GM12873 (cell line): Measurements from ENCODE around the gene DYNLL2.

Source experiments
- TF ChIP-seq, protein P1 (sequence below): IDR thresholded peaks from 2 replicates; pipeline ENCODE4 v1.5.1; 2012; ENCODE audit warnings: low read depth, mild to moderate bottlenecking, moderate library complexity, low read length, control low read depth; ENCODE audit not compliant: insufficient read depth; ENCODE audit errors: missing control alignments

Gene DYNLL2

DNA sequence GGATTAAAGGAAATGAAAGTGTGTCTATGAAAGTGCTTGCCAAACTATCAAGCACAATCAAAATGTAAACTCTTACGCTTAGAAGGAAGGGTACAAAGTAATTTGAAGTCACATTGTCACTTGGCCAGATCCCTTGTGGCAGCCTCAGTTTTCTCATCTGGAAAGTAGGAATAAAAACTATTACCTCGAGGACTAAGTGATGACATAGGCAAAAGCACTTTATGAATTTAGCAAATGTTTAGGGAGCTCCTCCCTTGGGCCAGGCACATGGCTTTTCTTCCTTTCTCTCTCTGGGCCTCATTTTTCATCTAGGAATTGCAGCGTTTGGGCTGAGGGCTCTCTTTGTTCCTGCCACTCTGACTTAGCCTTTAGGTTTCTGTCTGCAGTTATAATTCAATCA, 28.5 kb downstream of the DYNLL2 start:
- TF ChIP-seq, protein P1, sequence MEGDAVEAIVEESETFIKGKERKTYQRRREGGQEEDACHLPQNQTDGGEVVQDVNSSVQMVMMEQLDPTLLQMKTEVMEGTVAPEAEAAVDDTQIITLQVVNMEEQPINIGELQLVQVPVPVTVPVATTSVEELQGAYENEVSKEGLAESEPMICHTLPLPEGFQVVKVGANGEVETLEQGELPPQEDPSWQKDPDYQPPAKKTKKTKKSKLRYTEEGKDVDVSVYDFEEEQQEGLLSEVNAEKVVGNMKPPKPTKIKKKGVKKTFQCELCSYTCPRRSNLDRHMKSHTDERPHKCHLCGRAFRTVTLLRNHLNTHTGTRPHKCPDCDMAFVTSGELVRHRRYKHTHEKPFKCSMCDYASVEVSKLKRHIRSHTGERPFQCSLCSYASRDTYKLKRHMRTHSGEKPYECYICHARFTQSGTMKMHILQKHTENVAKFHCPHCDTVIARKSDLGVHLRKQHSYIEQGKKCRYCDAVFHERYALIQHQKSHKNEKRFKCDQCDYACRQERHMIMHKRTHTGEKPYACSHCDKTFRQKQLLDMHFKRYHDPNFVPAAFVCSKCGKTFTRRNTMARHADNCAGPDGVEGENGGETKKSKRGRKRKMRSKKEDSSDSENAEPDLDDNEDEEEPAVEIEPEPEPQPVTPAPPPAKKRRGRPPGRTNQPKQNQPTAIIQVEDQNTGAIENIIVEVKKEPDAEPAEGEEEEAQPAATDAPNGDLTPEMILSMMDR, result no peak

DNA sequence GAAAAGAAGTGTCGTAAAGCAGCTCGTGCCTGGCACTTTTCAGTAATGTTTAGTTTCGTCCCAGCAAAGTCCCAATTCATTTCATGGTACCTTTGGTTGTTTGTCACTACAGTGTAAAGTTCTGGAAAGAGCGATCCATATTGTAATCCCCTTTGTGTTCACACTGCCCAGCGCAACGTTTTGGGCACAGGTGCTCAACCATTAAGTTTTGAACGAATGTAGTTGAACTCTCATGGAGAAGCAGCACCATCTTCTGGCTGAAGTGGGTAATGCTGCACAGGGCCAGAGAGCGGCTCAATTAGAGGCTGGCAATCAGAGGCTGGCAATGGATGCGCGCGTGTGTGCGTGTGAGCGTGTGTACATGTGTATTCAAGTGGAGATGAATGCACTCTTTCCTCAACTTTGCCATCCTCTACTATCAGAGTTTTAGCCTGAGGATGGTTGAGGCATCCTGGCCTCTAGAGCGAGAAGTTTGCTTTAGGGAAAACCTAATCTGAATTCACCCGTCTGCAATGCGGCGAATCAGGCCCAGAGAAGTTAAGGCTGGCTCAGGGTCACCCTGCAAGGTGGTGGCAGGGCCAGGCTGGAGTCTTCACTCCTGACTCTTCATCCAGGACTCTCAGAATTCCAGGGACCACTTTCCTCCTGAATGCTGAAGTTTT, 29.9 kb downstream of the DYNLL2 start:
- TF ChIP-seq, protein P1, result peak; percentile 96

DNA sequence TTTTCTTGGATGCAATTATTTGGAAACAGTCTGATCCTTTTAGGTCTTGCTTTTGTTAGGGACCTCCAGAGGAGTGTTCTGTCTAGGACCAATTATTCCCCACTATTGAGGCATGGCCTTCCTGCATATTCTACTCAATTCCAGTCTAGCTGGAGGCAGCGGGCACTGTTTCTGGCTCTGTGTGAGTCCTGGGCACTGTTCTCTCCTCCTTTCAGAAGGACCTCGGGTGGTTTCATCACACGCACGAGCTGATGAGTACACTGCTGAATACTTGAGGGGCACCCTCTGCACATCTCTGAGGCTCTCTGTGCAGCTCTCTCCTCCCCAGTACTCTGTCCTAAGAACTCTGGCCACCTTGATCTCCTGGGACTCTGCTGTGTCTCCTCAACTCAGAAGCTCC, 30.7 kb downstream of the DYNLL2 start:
- TF ChIP-seq, protein P1, result no peak

DNA sequence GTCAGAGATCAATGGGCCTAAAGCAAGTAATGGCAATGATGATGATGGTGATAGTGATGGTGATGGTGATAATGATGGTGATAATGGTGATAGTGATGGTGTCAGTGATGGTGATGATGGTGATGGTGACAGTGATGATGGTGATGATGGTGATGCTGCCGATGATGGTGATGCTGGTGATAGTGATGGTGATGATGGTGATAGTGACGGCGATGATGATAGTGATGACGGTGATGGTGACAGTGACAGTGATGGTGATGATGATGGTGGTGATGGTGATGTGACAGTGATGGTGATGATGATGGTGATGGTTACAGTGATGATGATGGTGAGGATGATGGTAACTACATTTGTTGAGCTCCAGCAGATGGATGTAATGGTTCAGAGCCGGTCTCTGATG, 34.2 kb downstream of the DYNLL2 start:
- TF ChIP-seq, protein P1, result no peak

DNA sequence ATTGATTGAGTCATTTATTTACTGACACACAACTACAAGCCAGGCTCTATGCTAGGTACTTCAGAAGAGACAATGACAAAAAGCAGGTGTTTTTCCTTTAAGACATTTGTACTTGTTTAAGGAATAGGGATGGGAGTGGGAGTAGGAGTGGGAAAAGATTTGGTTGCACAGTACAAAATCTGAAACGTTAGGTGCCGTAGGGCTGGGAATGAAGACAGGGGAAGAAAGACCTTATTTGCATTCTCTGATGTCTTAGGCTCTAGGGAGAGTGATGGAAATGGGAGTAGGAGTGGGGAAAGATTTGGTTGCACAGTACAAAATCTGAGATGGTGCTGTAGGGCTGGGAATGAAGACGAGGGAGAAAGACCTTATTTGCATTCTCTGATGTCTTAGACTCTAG, 36.3 kb downstream of the DYNLL2 start:
- TF ChIP-seq, protein P1, result no peak

DNA sequence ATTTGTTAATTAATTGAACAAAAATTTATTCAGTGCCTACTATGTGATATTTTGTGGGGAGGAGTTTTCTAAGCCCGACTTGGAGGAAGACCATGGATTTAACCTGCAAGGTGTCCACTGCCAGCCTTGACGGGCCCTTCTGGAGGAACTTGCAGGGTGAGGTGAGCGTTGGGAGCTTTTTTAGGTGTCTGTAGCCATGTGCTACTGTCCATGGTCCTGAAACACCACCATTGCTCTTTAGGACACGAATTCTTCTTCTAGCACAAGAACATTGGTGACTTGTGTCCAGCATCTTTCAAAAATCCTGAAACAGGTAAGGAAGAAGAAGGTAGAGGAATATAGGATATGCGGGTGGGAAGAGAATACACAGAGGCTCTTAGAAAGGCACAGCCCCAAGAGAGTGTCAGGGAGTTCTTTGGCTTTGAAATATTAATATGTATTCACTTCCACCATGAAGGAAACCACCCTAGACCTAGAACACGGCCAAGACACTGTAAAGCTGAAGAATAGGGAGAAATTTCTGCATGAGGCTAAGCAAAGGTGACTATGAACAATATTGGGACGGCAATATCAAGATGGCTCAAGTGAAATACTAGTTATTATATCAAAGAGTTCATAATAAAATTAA, 37.1 kb downstream of the DYNLL2 start:
- TF ChIP-seq, protein P1, result no peak

DNA sequence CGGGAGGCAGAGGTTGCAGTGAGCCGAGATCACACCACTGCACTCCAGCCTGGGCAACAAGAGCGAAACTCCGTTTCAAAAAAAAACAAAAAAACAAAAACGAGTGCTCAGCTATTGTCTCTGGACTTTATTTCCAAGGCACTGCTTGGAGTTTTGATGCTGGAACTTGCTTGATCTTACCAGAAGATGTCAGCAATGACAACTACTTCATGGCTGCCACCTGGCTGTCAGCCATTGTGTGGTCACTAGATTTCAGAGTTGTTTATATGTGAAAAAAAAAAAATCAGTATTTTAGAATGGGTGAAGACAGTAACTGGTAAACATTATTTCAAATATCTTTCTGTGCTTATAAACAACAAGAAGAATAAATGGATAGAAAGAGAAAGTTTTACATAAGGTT, 38.7 kb downstream of the DYNLL2 start:
- TF ChIP-seq, protein P1, result peak; percentile 34
